GM21526 (cell line): Measurements from ENCODE around the gene RGMB.
"Not testable (repeated sequence)": the region's sequence is repeated elsewhere in the genome, so short reads cannot be mapped to it uniquely, and the experiment has no call there.

Experiments used
- ATAC-seq: cut with Tn5 transposase; IDR thresholded peaks from one replicate; pipeline ENCODE4 v1.9.1; 2021; ENCODE audit warnings: moderate library complexity; ENCODE audit not compliant: unreplicated experiment, low FRiP score

The RGMB gene, protein sequence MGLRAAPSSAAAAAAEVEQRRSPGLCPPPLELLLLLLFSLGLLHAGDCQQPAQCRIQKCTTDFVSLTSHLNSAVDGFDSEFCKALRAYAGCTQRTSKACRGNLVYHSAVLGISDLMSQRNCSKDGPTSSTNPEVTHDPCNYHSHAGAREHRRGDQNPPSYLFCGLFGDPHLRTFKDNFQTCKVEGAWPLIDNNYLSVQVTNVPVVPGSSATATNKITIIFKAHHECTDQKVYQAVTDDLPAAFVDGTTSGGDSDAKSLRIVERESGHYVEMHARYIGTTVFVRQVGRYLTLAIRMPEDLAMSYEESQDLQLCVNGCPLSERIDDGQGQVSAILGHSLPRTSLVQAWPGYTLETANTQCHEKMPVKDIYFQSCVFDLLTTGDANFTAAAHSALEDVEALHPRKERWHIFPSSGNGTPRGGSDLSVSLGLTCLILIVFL

DNA sequence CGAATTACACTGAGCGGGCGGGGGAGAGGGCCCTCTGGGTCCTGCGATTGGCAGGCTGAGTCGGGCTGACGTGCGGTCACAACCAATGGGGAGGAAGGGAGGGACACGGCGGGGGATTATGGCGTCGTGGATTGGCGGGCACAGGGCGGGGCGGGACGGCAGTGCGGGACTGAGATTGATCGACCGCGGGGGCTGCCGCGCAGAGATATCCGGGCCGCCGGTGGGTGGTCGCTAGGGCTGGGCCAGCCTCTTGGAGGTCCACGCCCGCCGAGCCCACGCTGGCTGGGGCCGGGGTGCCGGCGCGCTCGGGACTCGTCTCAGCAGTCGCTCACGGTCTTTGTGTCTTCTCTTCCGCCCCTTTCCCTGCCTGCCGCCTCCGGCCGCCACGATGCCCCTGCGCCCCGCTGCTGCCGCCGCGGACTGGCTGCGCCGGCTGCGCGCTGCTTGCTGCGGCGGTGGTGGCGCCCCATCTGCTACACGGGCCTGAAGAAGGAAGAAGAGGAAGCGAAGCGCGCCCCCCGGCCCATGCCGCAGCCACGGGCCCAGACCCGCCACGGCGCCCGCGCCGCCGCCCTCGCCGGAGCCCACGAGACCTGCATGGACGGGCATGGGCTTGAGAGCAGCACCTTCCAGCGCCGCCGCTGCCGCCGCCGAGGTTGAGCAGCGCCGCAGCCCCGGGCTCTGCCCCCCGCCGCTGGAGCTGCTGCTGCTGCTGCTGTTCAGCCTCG is at the start of gene RGMB:
Gene RGMB, plus strand, starts transcription at position 200 of the 728 bp plus-strand sequence. Its CDS starts 408 bp downstream, at position 608.
- peak; percentile 79 for ATAC-seq

DNA sequence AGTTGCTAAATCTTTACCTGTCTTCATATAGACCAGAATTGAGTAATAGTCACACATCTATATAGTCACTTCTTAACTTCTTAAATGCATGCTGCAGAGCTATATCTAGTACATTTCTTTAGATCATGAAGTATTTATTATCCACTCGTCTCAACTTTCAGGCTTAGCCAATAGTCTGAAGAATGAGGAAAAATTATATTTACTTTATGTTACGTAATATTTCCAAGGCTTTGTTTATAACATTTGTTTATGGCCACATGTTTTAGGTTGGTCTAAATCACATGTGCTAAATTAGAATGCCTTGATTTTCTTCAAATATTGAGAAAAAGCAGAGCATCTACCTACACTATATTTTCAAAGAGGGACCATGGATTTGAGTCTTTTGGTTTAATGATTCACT is 47.2 kb upstream of the RGMB start:
- ATAC-seq = no peak

DNA sequence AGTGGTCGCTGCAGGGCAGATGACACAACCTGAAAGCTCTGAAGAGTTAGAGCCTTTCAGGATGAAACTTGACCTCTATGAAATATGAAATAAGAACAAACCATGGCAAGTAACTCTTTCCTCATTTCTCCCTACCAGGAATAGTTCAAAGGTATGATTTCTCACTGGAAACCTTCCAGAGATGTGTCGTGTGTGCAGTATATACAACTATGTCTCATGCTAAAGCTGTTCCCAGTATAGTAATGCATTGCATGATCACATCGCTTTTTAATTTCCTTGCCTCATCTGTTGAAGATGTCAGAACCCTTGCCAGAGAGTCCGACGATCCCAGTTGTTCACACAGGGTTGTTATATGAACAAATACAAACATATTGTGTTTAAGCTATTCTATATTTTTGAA is 45.8 kb upstream of the RGMB start:
- no peak for ATAC-seq

DNA sequence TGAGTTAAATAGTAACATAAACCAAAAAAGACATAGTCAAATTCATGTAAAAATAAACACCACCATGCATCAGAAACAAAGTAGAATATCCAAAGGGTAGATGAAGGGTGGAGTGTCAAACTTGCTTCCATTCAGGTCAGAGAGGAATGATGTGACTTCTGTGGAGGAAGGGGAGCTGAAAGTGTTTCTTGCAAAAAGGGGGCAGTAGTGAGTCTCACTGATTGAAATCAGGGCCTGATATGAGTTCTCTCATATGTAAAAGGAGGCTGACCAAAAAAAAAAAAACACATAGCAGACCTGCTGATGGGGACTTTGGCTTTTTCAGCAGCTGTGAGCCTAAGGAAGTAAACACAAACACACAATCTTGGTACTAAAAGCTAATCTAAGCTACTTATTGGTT is 38.8 kb upstream of the RGMB start:
- no peak for ATAC-seq

DNA sequence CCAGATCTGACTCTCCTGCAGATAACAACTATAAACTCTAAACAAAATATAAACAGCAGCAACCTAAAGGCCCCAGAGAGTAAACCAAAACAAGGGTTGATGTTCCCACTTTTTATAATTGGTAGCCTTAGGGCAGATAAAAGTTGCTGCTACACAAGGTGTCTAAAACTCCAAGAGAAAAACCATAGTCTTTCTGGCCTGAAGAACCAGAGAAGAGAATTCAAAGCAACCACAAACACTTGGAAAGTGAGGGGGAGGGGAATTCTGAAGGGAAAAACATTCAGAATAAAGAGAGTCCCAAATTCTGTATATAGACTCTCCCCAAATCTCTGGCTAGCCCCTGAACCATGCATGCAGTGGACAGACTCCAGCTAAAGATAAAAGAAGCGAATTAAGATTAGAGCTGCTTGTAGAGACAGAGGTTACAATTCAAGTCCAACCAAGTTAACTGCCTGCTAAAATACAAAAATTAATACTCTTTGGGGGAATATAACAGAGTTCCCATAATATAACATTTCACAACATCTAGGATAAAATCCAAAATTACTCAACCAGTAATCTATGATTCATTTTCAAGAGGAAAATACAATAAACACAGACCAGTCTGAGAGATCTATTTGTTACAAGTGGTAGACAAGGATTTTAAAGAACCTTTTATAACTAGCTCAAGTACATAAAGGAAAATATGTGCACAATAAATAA is 37.5 kb upstream of the RGMB start:
- ATAC-seq = no peak

DNA sequence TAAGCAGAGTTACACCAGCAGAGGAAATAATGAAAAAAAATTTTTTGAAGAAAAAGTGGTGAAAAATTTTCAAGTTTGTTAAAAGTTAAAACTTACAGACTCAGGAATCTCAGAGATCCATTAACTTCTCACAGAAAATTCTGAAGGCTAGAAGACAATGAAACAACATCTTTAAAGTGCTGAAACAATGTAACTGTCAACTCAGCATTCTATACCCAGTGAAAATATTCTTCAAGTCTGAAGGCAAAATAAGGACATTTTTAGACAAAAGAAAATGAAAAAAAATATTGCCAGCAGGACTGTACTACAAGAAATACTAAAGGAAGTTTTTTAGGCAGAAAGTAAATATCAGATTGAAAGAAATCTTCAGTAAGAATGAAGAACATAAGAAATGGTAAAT is 36.7 kb upstream of the RGMB start:
- ATAC-seq = no peak

DNA sequence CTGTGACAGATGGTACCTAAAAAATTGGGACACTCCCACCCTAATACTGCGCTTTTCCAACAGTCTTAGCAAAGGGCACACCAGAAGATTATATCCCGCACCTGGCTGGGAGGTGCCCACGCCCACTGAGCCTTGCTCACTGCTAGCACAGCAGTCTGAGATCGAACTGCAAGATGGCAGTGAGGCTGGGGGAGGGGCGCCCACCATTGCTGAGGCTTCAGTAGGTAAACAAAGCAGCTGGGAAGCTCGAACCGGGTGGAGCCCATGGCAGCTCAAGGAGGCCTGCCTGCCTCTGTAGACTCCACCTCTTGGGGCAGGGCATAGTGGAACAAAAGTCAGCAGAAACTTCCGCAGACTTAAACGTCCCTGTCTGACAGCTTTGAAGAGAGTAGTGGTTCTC is 36.0 kb upstream of the RGMB start:
- ATAC-seq = not testable (repeated sequence)

DNA sequence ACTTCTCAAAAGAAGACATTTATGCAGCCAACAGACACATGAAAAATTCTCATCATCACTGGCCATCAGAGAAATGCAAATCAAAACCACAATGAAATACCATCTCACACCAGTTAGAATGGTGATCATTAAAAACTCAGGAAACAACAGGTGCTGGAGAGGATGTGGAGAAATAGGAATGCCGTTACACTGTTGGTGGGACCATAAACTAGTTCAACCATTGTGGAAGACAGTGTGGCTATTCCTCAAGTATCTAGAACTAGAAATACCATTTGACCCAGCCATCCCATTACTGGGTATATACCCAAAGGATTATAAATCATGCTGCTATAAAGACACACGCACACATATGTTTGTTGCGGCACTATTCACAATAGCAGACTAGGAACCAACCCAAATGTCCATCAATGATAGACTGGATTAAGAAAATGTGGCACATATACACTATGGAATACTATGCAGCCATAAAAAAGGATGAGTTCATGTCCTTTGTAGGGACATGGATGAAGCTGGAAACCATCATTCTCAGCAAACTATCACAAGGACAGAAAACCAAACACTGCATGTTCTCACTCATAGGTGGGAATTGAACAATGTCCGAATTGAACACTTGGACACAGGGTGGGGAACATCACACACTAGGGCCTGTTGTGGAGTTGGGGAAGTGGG is 34.8 kb upstream of the RGMB start:
- not testable (repeated sequence) for ATAC-seq

DNA sequence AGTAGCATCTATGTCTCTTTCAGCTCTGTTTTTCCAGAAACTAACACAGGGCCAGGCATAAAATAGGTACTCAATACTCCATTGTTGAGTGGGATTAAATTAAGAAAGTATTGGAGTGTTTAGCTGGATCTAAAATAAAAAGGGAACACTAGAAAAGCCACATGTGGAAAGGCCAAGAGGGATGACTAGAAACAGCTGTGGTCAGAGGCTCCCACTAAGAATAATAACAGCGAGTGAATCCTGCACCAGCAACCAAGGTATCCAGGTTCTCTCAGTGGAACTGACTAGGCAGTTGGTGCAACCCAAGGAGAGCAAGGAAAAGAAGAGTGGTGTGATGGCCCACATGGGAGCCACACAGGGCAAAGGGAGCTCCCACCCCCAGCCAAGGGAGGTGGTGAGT is 31.5 kb upstream of the RGMB start:
- ATAC-seq = no peak

DNA sequence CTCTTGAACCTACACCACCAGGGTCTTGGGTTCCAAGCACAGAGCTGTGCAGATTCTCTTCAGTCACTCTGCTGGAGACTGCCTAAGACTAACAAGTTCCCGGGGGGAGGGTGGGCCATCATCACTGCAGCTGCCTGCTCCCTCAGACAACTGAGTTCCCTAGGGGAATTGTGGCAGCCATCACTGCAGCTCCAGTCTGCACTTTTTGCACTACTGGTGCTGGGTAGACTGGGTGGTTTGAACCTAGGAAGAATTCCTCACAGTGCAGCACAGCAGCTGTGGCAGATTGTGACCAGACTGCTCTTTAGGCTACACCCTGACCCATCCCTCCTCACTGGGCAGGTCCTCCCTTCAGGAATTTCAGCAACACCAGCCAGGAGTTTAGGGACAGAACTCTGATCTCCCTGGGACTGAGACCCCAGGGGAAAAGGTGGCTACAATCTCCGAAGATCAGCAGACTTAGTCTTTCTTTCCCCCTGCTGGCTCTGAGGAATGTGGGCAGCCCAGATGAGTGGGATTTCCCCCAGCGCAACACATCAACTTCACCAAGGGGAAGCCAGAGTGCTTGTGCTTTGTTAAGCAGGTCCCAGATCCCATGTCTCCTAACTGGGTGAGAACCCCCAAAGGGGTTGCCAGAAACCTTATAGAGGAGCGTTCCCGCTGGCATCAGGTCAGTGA is 30.9 kb upstream of the RGMB start:
- no peak for ATAC-seq

DNA sequence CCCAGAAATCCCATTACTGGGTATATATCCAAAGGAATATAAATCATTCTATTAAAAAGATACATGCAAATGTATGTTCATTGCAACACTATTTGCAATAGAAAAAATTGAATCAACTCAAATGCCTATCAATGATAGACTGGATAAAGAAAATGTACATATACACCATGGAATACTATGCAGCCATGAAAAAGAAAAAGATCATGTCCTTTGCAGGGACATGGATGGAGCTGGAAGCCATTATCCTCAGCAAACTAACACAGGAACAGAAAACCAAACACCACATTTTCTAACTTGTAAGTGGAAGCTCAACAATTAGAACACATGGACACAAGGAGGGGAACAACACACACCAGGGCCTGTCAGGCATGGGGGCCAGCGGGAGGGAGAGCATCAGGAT is 25.2 kb upstream of the RGMB start:
- not testable (repeated sequence) for ATAC-seq

DNA sequence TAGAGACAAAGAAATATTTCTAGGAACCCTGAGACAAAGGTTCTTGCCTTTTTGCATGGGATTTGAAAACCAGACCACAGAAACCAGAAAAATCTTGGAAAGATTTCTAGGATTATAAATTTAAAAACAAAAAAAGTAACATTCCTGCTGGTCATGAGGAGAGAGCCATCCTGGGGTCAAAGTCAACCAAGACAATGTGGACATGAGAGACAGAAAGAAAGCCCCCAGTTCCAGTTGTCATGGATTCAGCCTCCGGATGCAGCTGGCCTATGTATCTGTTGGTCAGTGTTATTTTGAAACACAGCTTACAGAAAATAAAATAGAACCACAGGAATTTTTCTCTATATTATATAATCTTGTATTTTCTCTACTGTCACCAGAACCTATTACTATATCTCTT is 24.4 kb upstream of the RGMB start:
- ATAC-seq = no peak

DNA sequence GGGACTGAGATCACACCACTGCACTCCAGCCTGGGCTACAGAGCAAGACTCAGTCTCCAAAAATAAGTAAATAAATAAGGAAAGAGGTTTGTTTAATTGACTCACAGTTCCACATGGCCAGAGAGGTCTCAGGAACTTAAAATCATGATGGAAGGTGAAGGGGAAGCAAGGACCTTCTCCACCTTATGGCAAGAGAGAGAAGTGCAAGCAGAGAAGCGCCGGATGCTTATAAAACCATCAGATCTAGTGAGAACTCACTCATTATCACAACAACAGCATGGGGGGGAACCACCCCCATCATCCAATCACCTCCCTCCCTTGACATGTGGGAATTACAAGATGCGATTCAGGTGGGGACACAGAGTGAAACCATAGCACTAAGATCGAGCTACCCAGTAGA is 22.8 kb upstream of the RGMB start:
- ATAC-seq = peak; percentile 89

DNA sequence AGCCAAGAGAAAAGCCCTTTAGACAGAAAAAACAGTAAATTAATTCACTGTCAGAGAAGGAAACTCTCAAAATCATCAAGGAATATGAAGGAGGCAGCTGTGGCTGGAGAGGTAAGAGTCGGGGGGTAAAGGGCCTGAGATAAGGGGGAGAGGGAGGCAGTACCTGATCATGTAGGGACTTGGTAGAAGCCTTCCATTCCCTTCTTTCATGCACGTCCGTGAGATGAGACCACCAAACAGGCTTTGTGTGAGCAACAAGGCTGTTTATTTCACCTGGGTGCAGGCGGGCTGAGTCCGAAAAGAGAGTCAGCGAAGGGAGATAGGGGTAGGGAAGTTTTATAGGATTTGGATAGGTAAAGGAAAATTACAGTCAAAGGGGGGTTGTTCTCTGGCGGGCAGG is 21.1 kb upstream of the RGMB start:
- ATAC-seq = not testable (repeated sequence)

DNA sequence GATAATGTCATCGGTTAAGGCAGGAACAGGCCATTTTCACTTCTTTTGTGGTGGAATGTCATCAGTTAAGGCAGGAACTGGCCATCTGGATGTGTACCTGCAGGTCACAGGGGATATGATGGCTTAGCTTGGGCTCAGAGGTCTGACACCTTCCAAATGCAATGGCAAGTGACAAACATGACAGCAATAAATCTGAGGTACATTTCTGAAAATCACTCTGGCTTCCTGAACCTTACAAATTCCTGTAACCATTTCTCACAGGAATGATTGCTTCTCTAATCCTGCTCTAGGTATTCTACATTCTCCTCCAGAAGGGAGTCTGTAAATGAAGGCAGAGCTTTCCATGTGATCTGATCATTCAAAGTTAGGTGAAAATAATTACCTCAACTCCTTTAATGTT is 20.7 kb upstream of the RGMB start:
- ATAC-seq = not testable (repeated sequence)

DNA sequence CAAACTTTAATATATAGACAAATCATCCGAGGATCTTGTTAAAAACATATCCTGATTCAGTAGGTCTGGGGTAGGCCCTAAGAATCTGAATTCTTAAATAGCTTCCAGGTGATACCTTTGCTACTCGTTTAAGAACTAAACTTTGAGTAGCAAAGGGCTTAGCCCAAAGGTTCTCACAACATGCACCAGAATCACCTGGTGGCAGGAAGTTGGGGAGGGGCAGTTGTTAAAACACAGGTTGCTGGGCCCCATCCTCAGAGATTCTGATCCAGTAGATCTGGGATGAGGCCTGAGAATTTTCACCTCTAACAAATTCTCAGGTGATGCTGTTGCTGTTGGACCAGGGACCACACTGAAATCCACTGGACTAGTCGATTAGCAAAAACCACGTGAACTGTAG is 20.0 kb upstream of the RGMB start:
- ATAC-seq = no peak

DNA sequence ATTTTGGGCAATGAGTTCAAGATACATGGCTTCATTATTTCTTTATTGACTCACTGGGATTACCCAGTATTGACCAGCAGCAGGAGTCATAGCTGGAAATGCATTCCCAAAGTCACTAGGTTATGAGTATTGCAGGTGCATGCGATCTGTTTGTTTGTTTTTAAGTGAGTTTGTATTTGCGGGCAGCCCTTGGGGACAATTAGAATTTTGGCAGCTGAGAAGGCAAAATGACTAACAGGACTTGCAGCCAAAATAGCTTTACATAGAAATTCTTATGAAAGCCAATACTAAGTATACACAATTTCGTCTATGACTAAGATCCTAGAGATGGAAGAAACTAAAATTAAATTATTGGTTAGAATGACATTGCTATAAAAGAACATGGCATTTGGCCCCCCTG is 18.1 kb upstream of the RGMB start:
- ATAC-seq = no peak

DNA sequence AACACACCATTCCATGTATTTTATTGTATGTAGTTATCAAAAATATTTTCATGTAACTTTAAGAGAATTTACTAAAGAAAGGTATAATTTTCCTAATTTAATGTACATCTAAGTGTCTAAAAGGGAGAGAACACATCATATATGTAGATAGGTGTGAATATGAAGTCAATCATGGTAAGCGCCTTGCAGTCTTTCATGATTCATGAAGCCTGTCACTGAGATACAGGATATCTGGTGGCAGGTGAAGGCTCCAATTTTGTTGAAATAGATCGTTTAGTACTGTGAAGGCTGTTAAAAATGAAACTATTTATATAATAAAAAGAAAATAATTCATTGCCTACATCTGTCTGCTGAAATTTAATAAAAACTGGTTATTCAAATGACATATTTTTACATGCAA is 15.5 kb upstream of the RGMB start:
- no peak for ATAC-seq

DNA sequence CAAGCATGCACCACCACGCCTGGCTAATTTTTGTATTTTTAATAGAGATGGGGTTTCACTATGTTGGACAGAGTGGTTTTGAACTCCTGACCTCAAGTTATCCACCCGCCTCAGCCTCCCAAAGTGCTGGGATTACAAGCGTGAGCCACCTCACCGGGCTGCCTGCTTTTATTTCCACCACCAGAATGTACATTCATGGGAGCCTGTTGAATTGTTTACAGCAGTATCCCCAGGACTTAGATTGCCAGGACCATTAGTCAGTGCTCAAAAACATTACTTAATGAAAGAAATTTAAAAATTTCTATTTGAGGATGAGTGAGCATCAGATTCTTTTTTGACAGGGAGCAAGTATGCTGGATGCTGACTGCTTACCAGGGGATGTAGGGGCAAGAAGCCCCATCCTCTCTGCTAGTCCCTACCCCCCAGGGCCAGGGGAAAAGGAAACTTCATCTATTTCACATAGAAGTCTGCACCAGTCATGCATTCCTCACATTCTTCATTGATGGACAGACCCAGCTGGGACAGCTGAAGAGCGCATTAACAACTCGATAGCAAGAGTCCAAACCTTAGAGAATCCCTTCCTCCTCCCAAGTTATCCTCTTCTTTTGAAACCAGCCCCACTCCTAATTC is 10.3 kb upstream of the RGMB start:
- no peak for ATAC-seq

DNA sequence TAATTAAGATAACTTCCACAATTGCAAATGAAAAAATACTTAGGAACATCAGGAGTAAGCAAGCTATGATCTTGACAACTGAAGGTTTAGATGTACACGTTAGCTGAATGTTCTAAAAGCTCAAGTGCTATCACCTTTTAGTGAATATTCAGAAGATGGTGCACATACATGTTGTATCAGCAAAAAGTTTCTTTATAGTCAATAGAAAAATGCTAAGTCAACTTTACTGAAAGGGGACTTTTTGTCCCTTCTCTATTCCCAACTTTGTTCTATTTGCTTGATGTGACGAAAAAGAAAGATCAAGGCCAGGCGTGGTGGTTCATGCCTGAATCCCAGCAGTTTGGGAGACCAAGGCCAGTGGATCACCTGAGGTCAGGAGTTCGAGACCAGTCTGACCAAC is 7.6 kb upstream of the RGMB start:
- no peak for ATAC-seq
